Parathyroid adenoma (tissue), 2 donors: Measurements from ENCODE around the gene PANK1.
"Not testable (repeated sequence)": the region's sequence is repeated elsewhere in the genome, so short reads cannot be mapped to it uniquely, and the experiment has no call there.

Source experiments
- H2AFZ ChIP-seq: fragments of 300-600 bp; sonication (generic); one replicate; pipeline ENCODE4 v1.7.0; 2017; ENCODE audit warnings: antibody characterized with exemption, mild to moderate bottlenecking
- H3K27ac ChIP-seq: fragments of 300-600 bp; sonication (generic); one replicate; pipeline ENCODE4 v1.7.0; 2017
- H3K27me3 ChIP-seq: fragments of 300-600 bp; sonication (generic); one replicate; pipeline ENCODE4 v1.7.0; 2017; ENCODE audit warnings: low read length; ENCODE audit not compliant: control insufficient read depth, insufficient read depth
- H3K36me3 ChIP-seq: fragments of 300-600 bp; sonication (generic); one replicate; pipeline ENCODE4 v1.7.0; 2017; ENCODE audit warnings: low read length; ENCODE audit not compliant: control insufficient read depth, insufficient read depth
- H3K4me1 ChIP-seq: fragments of 300-600 bp; sonication (generic); one replicate; pipeline ENCODE4 v1.7.0; 2017; ENCODE audit warnings: control low read depth
- H3K4me2 ChIP-seq: fragments of 300-600 bp; sonication (generic); one replicate; pipeline ENCODE4 v1.7.0; 2017; ENCODE audit warnings: low read length
- H3K4me3 ChIP-seq: fragments of 300-600 bp; sonication (generic); one replicate; pipeline ENCODE4 v1.7.0; 2017; ENCODE audit warnings: low read depth, low read length
- H3K79me2 ChIP-seq: fragments of 300-600 bp; sonication (generic); one replicate; pipeline ENCODE4 v1.7.0; 2017; ENCODE audit warnings: control low read depth
- H3K9ac ChIP-seq: fragments of 300-600 bp; sonication (generic); one replicate; pipeline ENCODE4 v1.7.0; 2017; ENCODE audit warnings: mild to moderate bottlenecking
- H3K9me3 ChIP-seq: fragments of 300-600 bp; sonication (generic); one replicate; pipeline ENCODE4 v1.7.0; 2017; ENCODE audit warnings: low read length; ENCODE audit not compliant: control insufficient read depth
- CTCF ChIP-seq: fragments of 300-600 bp; sonication (generic); IDR thresholded peaks from one replicate; pipeline ENCODE4 v1.7.0; 2017; ENCODE audit warnings: antibody characterized with exemption, mild to moderate bottlenecking
- donor health status: primary hyperparathyroidism.

PANK1 gene

DNA sequence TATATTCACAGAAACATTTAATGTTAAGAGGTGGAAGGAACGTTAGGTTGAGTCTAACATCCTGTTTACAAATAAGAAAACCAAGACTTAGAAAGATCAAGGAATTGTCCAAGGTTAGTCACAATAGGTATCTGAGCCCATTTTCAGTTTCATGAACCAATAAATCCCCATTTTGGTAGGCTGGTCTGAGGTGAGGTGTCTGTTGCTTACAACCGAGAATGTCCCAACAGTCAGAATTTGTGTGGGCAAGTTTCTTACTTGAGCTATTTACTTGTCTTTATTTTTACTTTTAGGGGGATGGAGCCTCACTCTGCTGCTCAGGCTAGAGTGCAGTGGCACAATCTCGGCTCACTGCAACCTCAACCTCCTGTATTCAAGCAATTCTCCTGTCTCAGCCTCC lies 23.6 kb downstream of the PANK1 start:
- H3K36me3 ChIP-seq, result no peaks in the 10 kb centered on the region
- H3K79me2 ChIP-seq, result peaks cover 6% of the 10 kb centered on the region
- no peaks in the 10 kb centered on the region for H3K4me1 ChIP-seq
- no peaks in the 10 kb centered on the region for H3K27me3 ChIP-seq
- H3K9me3 ChIP-seq, result no peaks in the 10 kb centered on the region
- H3K4me2 ChIP-seq, result no peak overlapping the region
- H3K4me3 ChIP-seq, result no peak overlapping the region
- no peak for TF ChIP-seq CTCF
- no peak overlapping the region for H3K27ac ChIP-seq
- H3K9ac ChIP-seq, result no peak overlapping the region
- H2AFZ ChIP-seq, result no peak overlapping the region

DNA sequence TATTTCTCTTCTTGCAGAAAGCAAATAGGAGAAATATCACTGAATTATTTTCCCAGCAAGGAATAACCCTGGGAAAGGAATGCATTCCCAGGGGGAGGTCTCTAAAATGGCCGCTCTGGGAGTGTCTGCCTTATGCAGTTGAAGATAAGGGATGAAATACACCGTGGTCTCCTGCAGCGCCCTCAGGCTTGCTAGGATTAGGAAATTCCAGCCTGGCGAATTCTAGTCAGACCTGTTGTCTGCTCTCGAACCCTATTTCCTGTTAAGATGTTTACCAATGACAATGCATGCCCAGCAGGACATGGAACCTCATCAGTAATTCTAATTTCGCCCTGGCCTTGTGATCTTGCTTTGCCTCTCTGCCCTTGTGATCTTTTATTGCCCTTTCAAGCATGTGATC lies 24.7 kb downstream of the PANK1 start:
- not testable (repeated sequence) for H3K9me3 ChIP-seq, H3K79me2 ChIP-seq, H3K4me3 ChIP-seq, H3K9ac ChIP-seq, H3K27me3 ChIP-seq, H3K27ac ChIP-seq, H2AFZ ChIP-seq, H3K36me3 ChIP-seq, H3K4me2 ChIP-seq, H3K4me1 ChIP-seq

GRCh38 chr10:89615824-89616223 lies 29.2 kb downstream of the PANK1 start:
- H3K4me1 ChIP-seq, result no peaks in the 10 kb centered on the region
- H3K36me3 ChIP-seq, result no peaks in the 10 kb centered on the region
- H3K27ac ChIP-seq, result no peak overlapping the region

DNA sequence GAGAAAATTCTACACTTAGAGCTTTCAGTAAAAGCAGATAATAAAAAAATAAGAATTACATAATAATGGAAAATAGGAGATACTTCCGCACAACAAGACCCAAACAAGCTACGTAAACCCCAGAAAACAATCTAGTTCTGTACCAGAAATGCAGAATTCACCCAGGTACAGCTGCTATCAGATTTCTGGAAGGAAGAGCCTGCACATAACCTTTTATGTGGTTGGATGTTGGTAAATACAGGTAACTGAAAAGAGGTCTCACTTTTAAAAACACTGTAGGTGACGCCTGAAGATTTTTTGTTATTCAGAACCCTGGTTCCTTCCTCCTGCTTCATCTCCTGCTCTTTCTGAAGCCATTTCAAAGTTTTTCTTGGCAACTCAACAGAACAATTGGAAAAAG lies 29.9 kb downstream of the PANK1 start:
- H3K27ac ChIP-seq, result no peak overlapping the region
- H2AFZ ChIP-seq, result no peak overlapping the region
- H3K36me3 ChIP-seq, result no peaks in the 10 kb centered on the region
- H3K4me2 ChIP-seq, result no peak overlapping the region
- no peak overlapping the region for H3K9ac ChIP-seq
- H3K9me3 ChIP-seq, result no peaks in the 10 kb centered on the region
- H3K4me1 ChIP-seq, result no peaks in the 10 kb centered on the region
- no peak overlapping the region for H3K4me3 ChIP-seq
- no peaks in the 10 kb centered on the region for H3K27me3 ChIP-seq
- no peak for TF ChIP-seq CTCF
- H3K79me2 ChIP-seq, result no peaks in the 10 kb centered on the region

More at GRCh38 chr10:89615824-89616223, 29.2 kb downstream of the PANK1 start:
- TF ChIP-seq CTCF, result no peak
- Histone ChIP-seq H3K9ac (no peak overlapping the region), H3K4me3 (no peak overlapping the region), H3K4me2 (no peak overlapping the region), H3K79me2 (no peaks in the 10 kb centered on the region), H3K27me3 (no peaks in the 10 kb centered on the region), H3K9me3 (no peaks in the 10 kb centered on the region), H2AFZ (no peak overlapping the region)

- H2AFZ ChIP-seq, result no peak overlapping the region
- H3K79me2 ChIP-seq, result no peaks in the 10 kb centered on the region
- H3K4me2 ChIP-seq, result no peak overlapping the region
- H3K27ac ChIP-seq, result no peak overlapping the region
- H3K4me3 ChIP-seq, result no peak overlapping the region
- TF ChIP-seq CTCF, result no peak
- H3K9ac ChIP-seq, result no peak overlapping the region
- no peaks in the 10 kb centered on the region for H3K4me1 ChIP-seq
- H3K36me3 ChIP-seq, result no peaks in the 10 kb centered on the region
- H3K27me3 ChIP-seq, result no peaks in the 10 kb centered on the region
- H3K9me3 ChIP-seq, result no peaks in the 10 kb centered on the region
Observed at GRCh38 chr10:89613582-89613981, 31.5 kb downstream of the PANK1 start.
